Activated B cell treated with CpG ODN at 0.5 μM for 24 hours (primary cell): ENCODE measurements around the gene RERE. TPM values are rescaled to one million over a fixed set of nuclear protein-coding genes. Genes with fewer than 3 reads are reported as not detected.

Experiments
- ATAC-seq: fragments of 200-7000 bp; cut with Tn5 transposase; one replicate; pipeline ENCODE4 v1.10.0; 2021; ENCODE audit warnings: low read depth, mild to moderate bottlenecking, moderate library complexity
- CTCF ChIA-PET: fragments of 350-600 bp; sonication (Branson Sonifier 250); formaldehyde crosslinking; loops from one replicate; lab custom pipeline; 2021; ENCODE audit warnings: antibody characterized with exemption; lab: Charles Lee
- POLR2A ChIA-PET: fragments of 350-600 bp; sonication (Branson Sonifier 250); formaldehyde crosslinking; loops from one replicate; lab custom pipeline; 2021; ENCODE audit warnings: antibody characterized with exemption; lab: Charles Lee
- DNase-seq: peaks from one replicate; pipeline ENCODE4 v3.0.0; 2022
- H3K27ac Mint-ChIP-seq: one replicate; pipeline ENCODE4 v1.8.0; 2020; ENCODE audit warnings: mixed read lengths
- H3K27me3 Mint-ChIP-seq: one replicate; pipeline ENCODE4 v1.8.0; 2021; ENCODE audit warnings: mixed read lengths
- H3K36me3 Mint-ChIP-seq: one replicate; pipeline ENCODE4 v1.8.0; 2021; ENCODE audit warnings: low read depth, mixed read lengths
- H3K4me1 Mint-ChIP-seq: one replicate; pipeline ENCODE4 v1.8.0; 2021; ENCODE audit warnings: mixed read lengths
- H3K4me3 Mint-ChIP-seq: one replicate; pipeline ENCODE4 v1.8.0; 2020; ENCODE audit warnings: mild to moderate bottlenecking, mixed read lengths
- H3K9me3 Mint-ChIP-seq: one replicate; pipeline ENCODE4 v1.8.0; 2020; ENCODE audit warnings: mixed read lengths
- CTCF ChIP-seq: fragments of 200-600 bp; IDR thresholded peaks from one replicate; pipeline ENCODE4 v1.8.0; 2022; ENCODE audit warnings: antibody characterized with exemption, mild to moderate bottlenecking
- intact Hi-C: fragments of 100-400 bp; cut with micrococcal nuclease; formaldehyde crosslinking; loops from one replicate; pipeline ENCODE4 v1.15.1; 2024
- total RNA-seq: library from RNA; stranded (reverse); gene quantifications from 2 replicates; pipeline ENCODE4 v1.2.3, GENCODE V29; 2022

The RERE gene
- total RNA-seq, 1 donor from 2014 or later: 98.8 TPM

DNA sequence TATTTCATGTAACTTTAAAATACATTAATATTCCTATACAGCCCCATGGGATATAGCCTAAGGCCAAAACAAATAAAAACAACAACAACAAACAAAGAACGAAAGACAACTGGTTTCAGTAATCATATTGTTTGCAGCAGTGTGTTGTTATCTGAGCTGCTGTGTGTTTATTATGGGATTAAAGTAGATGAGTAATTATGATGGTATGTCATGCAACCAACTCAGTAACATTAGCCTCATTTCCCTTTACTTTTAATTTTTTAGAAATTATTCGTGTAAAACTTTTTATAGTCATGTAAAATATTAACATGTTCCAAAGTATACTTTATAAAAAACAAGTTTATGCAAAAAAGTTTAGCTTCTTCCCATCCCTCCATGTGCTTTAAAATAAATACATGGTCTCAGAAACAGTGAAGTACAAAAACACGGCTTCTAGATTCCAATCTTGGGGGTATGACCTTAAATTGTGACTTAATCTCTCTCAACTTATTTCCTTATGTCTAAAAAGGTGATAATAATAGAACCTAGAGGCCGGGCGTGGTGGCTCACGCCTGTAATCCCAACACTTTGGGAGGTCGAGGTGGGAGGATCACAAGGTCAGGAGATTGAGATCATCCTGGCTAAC, 323.4 kb downstream of the RERE start:
- DNase-seq (no peak), ATAC-seq (no peak)
- H3K27ac Mint-ChIP-seq: peak overlapping the region; percentile 60
- TF ChIP-seq CTCF: no peak
- no peak overlapping the region for H3K4me3 Mint-ChIP-seq
- H3K27me3 Mint-ChIP-seq: no peaks in the 10 kb centered on the region
- H3K36me3 Mint-ChIP-seq: peaks cover 54% of the 10 kb centered on the region
- POLR2A ChIA-PET: interaction anchor here (0.7 to 1.5 kb wide), 3 partner anchors 9 to 66 kb away, joined by 3 to 4 read pairs (median 3); no protein-coding TSS in a partner anchor
- peaks cover 69% of the 10 kb centered on the region for H3K4me1 Mint-ChIP-seq
- CTCF ChIA-PET: no interaction called here
- H3K9me3 Mint-ChIP-seq: no peaks in the 10 kb centered on the region
- intact Hi-C loops: no loop called here

GRCh38 chr1:8487249-8487648, 330.2 kb downstream of the RERE start:
- Mint-ChIP-seq H3K27me3 (no peaks in the 10 kb centered on the region), H3K9me3 (no peaks in the 10 kb centered on the region), H3K4me1 (peaks cover 9% of the 10 kb centered on the region), H3K4me3 (no peak overlapping the region), H3K27ac (no peak overlapping the region), H3K36me3 (peaks cover 47% of the 10 kb centered on the region)
- intact Hi-C loops: no loop called here
- no peak for TF ChIP-seq CTCF
- ChIA-PET CTCF (no interaction called here), POLR2A (no interaction called here)
- DNase-seq (no peak), ATAC-seq (no peak)

GRCh38 chr1:8486047-8486446, 331.4 kb downstream of the RERE start:
- H3K27ac Mint-ChIP-seq: no peak overlapping the region
- no peak overlapping the region for H3K4me3 Mint-ChIP-seq
- no peaks in the 10 kb centered on the region for H3K9me3 Mint-ChIP-seq
- POLR2A ChIA-PET: no interaction called here
- CTCF ChIA-PET: no interaction called here
- H3K27me3 Mint-ChIP-seq: no peaks in the 10 kb centered on the region
- ATAC-seq (no peak), DNase-seq (no peak)
- TF ChIP-seq CTCF: no peak
- intact Hi-C loops: no loop called here
- H3K4me1 Mint-ChIP-seq: no peaks in the 10 kb centered on the region
- peaks cover 40% of the 10 kb centered on the region for H3K36me3 Mint-ChIP-seq

DNA sequence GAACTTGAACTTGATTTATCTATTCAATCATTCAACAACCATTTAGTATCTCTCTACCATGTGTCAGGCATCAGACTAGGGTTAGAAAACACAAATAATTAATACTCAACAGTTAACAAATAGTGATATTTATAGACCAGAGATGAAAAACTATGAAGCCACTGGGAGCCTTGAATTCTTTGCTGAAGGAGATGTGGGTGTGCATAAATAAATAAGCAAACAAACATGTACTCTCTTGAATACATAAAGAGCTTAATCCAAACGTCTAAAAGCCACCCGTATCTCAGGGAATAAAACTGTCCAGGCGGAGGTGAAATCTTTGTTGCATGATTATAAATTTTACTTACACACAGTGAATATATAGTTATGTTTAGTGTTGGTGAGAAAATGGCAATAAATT, 333.9 kb downstream of the RERE start:
- Mint-ChIP-seq H3K27ac (no peak overlapping the region), H3K27me3 (no peaks in the 10 kb centered on the region), H3K36me3 (peaks cover 30% of the 10 kb centered on the region), H3K4me1 (peaks cover 4% of the 10 kb centered on the region), H3K4me3 (no peak overlapping the region), H3K9me3 (no peaks in the 10 kb centered on the region)
- ChIA-PET POLR2A (interaction anchor here (1.4 kb wide), 1 partner anchor 9 kb away, joined by 5 read pairs; no protein-coding TSS in a partner anchor), CTCF (interaction anchor here (1.2 kb wide), 1 partner anchor 10 kb away, joined by 3 read pairs; no protein-coding TSS in a partner anchor)
- TF ChIP-seq CTCF: no peak
- ATAC-seq (no peak), DNase-seq (no peak)
- intact Hi-C loops: no loop called here

DNA sequence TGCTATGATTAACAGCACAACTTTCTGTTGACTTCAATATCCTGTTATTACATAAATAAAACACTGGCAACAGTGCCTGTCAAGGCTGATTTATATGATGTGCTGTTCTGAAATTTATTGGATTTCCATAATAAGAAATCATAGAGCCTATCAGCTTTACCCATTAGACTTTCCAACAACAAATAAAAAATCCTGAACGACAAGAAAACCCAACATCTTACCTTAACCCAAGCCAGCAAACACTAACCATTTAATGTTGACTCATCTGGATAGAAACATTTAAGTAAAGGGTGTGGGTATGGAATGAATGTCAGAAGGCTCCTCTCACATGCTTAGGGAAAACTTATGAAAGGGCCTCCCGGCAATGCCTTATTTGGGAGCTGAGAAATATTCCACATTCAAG, 334.5 kb downstream of the RERE start:
- DNase-seq (no peak), ATAC-seq (no peak)
- intact Hi-C loops: no loop called here
- no peak overlapping the region for H3K27ac Mint-ChIP-seq
- peaks cover 7% of the 10 kb centered on the region for H3K4me1 Mint-ChIP-seq
- H3K27me3 Mint-ChIP-seq: no peaks in the 10 kb centered on the region
- POLR2A ChIA-PET: interaction anchor here (0.7 to 1.4 kb wide), 3 partner anchors 10 to 319 kb away, joined by 5 to 19 read pairs (median 9); no protein-coding TSS in a partner anchor
- H3K9me3 Mint-ChIP-seq: no peaks in the 10 kb centered on the region
- peaks cover 29% of the 10 kb centered on the region for H3K36me3 Mint-ChIP-seq
- no peak for TF ChIP-seq CTCF
- CTCF ChIA-PET: interaction anchor here (0.7 to 1.2 kb wide), 3 partner anchors 9 to 367 kb away, joined by 3 read pairs; no protein-coding TSS in a partner anchor
- no peak overlapping the region for H3K4me3 Mint-ChIP-seq
